ENCODE data around the gene SF3A2. TPM values are rescaled to one million over a fixed set of nuclear protein-coding genes. Genes with fewer than 3 reads are reported as not detected.

Gene SF3A2
- total RNA-seq, 2 experiments from 2014 or later: 124 to 206 TPM

GRCh38 chr19:2188708-2189385, 47.8 kb upstream of the SF3A2 start:
- no peaks in the 10 kb centered on the region; the same call in 1 of the 2 replicates for H3K79me2 ChIP-seq (ENCODE audit: insufficient read depth, low read depth, low read length)
- H3K4me2 ChIP-seq (ENCODE audit: low read length): no peak overlapping the region
- H3K9me2 ChIP-seq (ENCODE audit: insufficient read depth, low read length): no peaks in the 10 kb centered on the region
- ChIA-PET CTCF (ENCODE audit: unreplicated experiment) (no interaction called here), POLR2A (no interaction called here)
- intact Hi-C loops (cut with micrococcal nuclease; ENCODE audit: unreplicated experiment): no loop called here
- TF ChIP-seq, protein P1, sequence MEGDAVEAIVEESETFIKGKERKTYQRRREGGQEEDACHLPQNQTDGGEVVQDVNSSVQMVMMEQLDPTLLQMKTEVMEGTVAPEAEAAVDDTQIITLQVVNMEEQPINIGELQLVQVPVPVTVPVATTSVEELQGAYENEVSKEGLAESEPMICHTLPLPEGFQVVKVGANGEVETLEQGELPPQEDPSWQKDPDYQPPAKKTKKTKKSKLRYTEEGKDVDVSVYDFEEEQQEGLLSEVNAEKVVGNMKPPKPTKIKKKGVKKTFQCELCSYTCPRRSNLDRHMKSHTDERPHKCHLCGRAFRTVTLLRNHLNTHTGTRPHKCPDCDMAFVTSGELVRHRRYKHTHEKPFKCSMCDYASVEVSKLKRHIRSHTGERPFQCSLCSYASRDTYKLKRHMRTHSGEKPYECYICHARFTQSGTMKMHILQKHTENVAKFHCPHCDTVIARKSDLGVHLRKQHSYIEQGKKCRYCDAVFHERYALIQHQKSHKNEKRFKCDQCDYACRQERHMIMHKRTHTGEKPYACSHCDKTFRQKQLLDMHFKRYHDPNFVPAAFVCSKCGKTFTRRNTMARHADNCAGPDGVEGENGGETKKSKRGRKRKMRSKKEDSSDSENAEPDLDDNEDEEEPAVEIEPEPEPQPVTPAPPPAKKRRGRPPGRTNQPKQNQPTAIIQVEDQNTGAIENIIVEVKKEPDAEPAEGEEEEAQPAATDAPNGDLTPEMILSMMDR (conservative IDR thresholded peaks at IDR 0.05; ENCODE audit: low read length): no peak
- TF ChIP-seq EZH2phosphoT487 (IDR thresholded peaks at IDR 0.05; ENCODE audit: borderline replicate concordance, low read depth, low read length): no peak
- H3K9me3 ChIP-seq (ENCODE audit: low read length): no peaks in the 10 kb centered on the region
- no TSS peak for BruUV-seq (replicated peaks)
- no peak overlapping the region for H3K4me3 ChIP-seq (ENCODE audit: low read depth, low read length, poor library complexity, severe bottlenecking)
- H3K36me3 ChIP-seq (ENCODE audit: insufficient read depth, low read length): peaks cover 89% of the 10 kb centered on the region
- H4K20me1 ChIP-seq (ENCODE audit: insufficient read depth, low read length): no peaks in the 10 kb centered on the region
- no peak overlapping the region for H3K27ac ChIP-seq (ENCODE audit: low read depth, low read length, poor library complexity, severe bottlenecking)
- H2AFZ ChIP-seq (ENCODE audit: low read length): no peak overlapping the region
- peaks cover 16% of the 10 kb centered on the region for H3K4me1 ChIP-seq (ENCODE audit: insufficient read depth, low read length, poor library complexity, severe bottlenecking)
- no peak for DNase-seq (ENCODE audit: low spot score)

DNA sequence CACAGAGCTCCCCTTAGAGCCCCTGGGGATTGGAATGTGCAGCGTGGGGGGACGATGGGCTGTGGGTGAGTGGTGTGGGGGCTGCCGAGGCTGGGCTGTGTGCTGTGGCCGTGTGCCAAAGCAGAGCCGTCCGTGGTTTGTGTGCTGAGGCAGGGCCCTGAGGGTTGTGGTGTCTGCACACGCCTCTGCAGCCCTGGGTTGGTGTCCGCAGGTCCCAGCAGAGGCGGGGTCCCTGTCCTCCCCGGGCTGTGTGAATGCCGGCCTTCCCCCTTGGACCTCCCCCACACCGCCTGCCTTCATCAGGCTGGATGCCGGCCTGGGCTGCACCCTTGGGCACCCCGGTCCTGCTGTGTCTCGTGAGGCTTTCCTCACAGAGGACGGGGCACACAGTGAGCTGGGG, 46.7 kb upstream of the SF3A2 start:
- H3K36me3 ChIP-seq (ENCODE audit: insufficient read depth, low read length): peaks cover 87% of the 10 kb centered on the region
- POLR2A ChIA-PET: no interaction called here

More for the DNA sequence above, 46.7 kb upstream of the SF3A2 start:
- TF ChIP-seq, protein P1 (conservative IDR thresholded peaks at IDR 0.05; ENCODE audit: low read length): no peak
- no peak for TF ChIP-seq EZH2phosphoT487 (IDR thresholded peaks at IDR 0.05; ENCODE audit: borderline replicate concordance, low read depth, low read length)
- Histone ChIP-seq H4K20me1 (ENCODE audit: insufficient read depth, low read length) (no peaks in the 10 kb centered on the region), H3K4me2 (ENCODE audit: low read length) (no peak overlapping the region), H2AFZ (ENCODE audit: low read length) (no peak overlapping the region), H3K4me1 (ENCODE audit: insufficient read depth, low read length, poor library complexity, severe bottlenecking) (peaks cover 16% of the 10 kb centered on the region), H3K9me3 (ENCODE audit: low read length) (no peaks in the 10 kb centered on the region), H3K4me3 (ENCODE audit: low read depth, low read length, poor library complexity, severe bottlenecking) (no peak overlapping the region), H3K9me2 (ENCODE audit: insufficient read depth, low read length) (no peaks in the 10 kb centered on the region), H3K27ac (ENCODE audit: low read depth, low read length, poor library complexity, severe bottlenecking) (no peak overlapping the region), H3K79me2 (ENCODE audit: insufficient read depth, low read depth, low read length) (no peaks in the 10 kb centered on the region; the same call in 1 of the 2 replicates)
- intact Hi-C loops (cut with micrococcal nuclease; ENCODE audit: unreplicated experiment): no loop called here
- no peak for DNase-seq (ENCODE audit: low spot score)
- BruUV-seq (replicated peaks): no TSS peak
- CTCF ChIA-PET (ENCODE audit: unreplicated experiment): no interaction called here

Data from OCI-LY7 (cell line).